GM12892 (cell line): ENCODE data around the gene RTL1.

ENCODE experiments used
- POLR2A ChIP-seq: IDR thresholded peaks from 2 replicates; pipeline ENCODE4 v1.6.1; 2011; ENCODE audit warnings: low read depth, low read length, control low read depth
- TAF1 ChIP-seq: IDR thresholded peaks from 2 replicates; pipeline ENCODE4 v1.6.1; 2011; ENCODE audit warnings: low read depth, mild to moderate bottlenecking, control low read depth, low read length, borderline replicate concordance

DNA sequence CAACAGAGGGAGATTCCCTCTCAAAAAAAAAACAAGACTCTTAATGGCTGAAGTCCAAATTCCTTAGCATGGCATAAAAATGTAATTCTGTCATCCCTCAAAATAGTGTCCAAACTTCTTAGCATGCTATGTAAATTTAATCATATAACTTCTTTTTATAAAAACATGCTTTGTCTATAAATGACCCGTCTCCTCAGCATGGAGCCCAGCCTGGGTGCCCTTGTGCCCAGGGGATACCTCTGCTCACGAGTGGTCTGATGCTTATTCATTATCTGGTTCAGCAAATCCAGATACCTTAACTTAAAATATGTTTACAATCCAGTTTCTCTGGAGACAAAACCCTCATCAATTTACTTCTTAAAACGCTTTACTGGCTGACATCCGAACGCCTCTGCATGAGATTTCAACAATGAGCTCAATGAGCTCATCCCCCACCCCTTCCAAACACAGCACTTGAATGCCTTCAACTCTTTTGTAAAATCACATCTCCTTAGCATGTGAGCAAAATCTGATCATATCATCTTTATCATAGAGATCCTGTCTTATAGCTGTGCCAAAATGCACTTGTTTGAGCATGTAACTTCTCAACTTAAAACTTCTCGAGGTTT lies 15.7 kb downstream of the RTL1 start:
- TF ChIP-seq TAF1, result no peak
- no peak for TF ChIP-seq POLR2A
